ENCODE results near the gene HEATR5B. TPM values are rescaled to one million over a fixed set of nuclear protein-coding genes. Genes with fewer than 3 reads are reported as not detected.
"Not testable (repeated sequence)": the region's sequence is repeated elsewhere in the genome, so short reads cannot be mapped to it uniquely, and the experiment has no call there.

Gene HEATR5B
- total RNA-seq, 2 donors from 2014 or later: 21.5 to 22.7 TPM

DNA sequence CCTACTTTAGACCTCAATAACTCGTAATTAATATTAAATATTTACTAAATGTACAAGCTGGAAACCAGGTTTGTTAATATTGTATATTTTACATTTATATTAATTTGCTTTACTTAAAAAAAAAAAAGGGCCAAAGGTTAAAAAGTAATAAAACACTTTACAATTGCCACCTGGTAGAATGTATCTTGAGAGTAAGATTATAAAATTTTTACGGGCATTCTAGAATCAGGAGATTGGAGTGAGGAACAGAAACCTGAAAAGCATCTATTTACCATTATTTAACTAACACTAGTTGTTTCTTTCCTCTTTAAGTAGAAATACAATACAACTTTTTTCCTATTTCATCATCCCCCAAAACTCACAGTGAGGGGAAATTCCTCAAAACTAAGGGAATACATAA, 102.3 kb downstream of the HEATR5B start:
- no peak for DNase-seq
- no peak overlapping the region for H3K9ac ChIP-seq (ENCODE audit: extremely low read depth, low read length, poor library complexity, severe bottlenecking)
- Mint-ChIP-seq H3K4me3 (no peak overlapping the region), H3K27ac (no peak overlapping the region), H3K36me3 (ENCODE audit: low read depth) (peaks cover 29% of the 10 kb centered on the region), H3K27me3 (ENCODE audit: insufficient read depth) (no peaks in the 10 kb centered on the region), H3K9me3 (peaks cover 9% of the 10 kb centered on the region), H3K4me1 (no peaks in the 10 kb centered on the region)
- no peaks in the 10 kb centered on the region for H3K27me3 ChIP-seq (ENCODE audit: control insufficient read depth, insufficient read depth, low read length, poor library complexity, severe bottlenecking)
- peaks cover 14% of the 10 kb centered on the region for H3K36me3 ChIP-seq (ENCODE audit: control insufficient read depth, insufficient read depth, low read length)
- TF ChIP-seq, protein P1, sequence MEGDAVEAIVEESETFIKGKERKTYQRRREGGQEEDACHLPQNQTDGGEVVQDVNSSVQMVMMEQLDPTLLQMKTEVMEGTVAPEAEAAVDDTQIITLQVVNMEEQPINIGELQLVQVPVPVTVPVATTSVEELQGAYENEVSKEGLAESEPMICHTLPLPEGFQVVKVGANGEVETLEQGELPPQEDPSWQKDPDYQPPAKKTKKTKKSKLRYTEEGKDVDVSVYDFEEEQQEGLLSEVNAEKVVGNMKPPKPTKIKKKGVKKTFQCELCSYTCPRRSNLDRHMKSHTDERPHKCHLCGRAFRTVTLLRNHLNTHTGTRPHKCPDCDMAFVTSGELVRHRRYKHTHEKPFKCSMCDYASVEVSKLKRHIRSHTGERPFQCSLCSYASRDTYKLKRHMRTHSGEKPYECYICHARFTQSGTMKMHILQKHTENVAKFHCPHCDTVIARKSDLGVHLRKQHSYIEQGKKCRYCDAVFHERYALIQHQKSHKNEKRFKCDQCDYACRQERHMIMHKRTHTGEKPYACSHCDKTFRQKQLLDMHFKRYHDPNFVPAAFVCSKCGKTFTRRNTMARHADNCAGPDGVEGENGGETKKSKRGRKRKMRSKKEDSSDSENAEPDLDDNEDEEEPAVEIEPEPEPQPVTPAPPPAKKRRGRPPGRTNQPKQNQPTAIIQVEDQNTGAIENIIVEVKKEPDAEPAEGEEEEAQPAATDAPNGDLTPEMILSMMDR (conservative IDR thresholded peaks at IDR 0.05): no peak
- WGBS, 2 experiments (ENCODE audit: insufficient coverage in 1 of 2, insufficient read length in 1 of 2): 100% methylated on average over 1 of the region's 2 CpGs; no CpG with 5 or more reads in 1 of the 2 experiments
- H3K4me3 ChIP-seq (ENCODE audit: low read length): no peak overlapping the region
- H3K9me3 ChIP-seq (ENCODE audit: control insufficient read depth, low read length): no peaks in the 10 kb centered on the region
- no peaks in the 10 kb centered on the region for H3K4me1 ChIP-seq (ENCODE audit: control insufficient read depth, insufficient read depth, low read length)
- H3K27ac ChIP-seq (ENCODE audit: low read depth, low read length): no peak overlapping the region

DNA sequence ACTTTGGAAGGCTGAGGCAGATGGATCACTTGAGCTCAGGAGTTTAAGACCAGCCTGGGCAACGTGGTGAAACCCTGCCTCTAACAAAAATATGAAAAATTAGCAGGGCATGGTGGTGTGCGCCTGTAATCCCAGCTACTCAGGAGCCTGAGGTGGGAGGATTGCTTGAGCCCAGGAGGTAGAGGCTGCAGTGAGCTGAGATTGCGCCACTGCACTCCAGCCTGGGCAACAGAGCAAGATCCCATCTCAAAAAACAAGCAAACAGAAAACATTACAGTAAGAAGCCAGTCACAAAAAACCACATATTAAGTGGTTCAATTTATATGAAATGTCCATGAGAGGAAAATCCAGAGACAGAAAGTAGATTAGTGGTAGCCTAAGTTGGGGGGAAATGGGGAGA, 105.2 kb downstream of the HEATR5B start:
- H3K4me1 Mint-ChIP-seq; H3K27ac ChIP-seq (ENCODE audit: low read depth, low read length); H3K9me3 Mint-ChIP-seq; H3K9ac ChIP-seq (ENCODE audit: extremely low read depth, low read length, poor library complexity, severe bottlenecking); H3K27me3 ChIP-seq (ENCODE audit: control insufficient read depth, insufficient read depth, low read length, poor library complexity, severe bottlenecking); H3K9me3 ChIP-seq (ENCODE audit: control insufficient read depth, low read length); H3K4me3 Mint-ChIP-seq; DNase-seq; H3K4me3 ChIP-seq (ENCODE audit: low read length); H3K4me1 ChIP-seq (ENCODE audit: control insufficient read depth, insufficient read depth, low read length); H3K27me3 Mint-ChIP-seq (ENCODE audit: insufficient read depth); H3K27ac Mint-ChIP-seq: not testable (repeated sequence)
- H3K36me3 ChIP-seq (ENCODE audit: control insufficient read depth, insufficient read depth, low read length): peaks cover 14% of the 10 kb centered on the region
- WGBS, 2 experiments (ENCODE audit: insufficient coverage in 1 of 2, insufficient read length in 1 of 2): 86 to 93% methylated on average over 1 to 3 of the region's 3 CpGs
- H3K36me3 Mint-ChIP-seq (ENCODE audit: low read depth): peaks cover 26% of the 10 kb centered on the region

DNA sequence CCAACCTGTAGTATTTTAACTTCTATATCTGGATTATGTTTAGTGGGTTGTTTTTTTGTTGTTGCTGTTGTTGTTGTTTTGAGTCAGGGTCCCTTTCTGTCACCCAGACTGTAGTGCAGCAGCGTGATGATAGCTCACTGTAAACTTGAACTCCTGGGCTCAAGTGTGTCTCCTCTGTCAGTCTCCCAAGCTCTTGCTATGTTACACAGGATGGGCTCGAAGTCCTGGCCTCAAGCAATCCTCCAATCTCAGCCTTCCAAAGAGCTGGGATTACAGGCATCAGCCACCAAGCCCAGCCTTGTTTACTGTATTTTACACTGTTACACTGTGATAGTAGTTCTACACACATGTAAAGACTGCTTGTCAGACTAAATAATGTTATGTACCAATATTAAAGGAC, 108.1 kb downstream of the HEATR5B start:
- TF ChIP-seq, protein P1 (conservative IDR thresholded peaks at IDR 0.05): no peak
- H3K4me3 Mint-ChIP-seq: no peak overlapping the region
- peaks cover 4% of the 10 kb centered on the region for H3K4me1 Mint-ChIP-seq
- H3K9me3 Mint-ChIP-seq: peaks cover 9% of the 10 kb centered on the region
- H3K27me3 ChIP-seq (ENCODE audit: control insufficient read depth, insufficient read depth, low read length, poor library complexity, severe bottlenecking): no peaks in the 10 kb centered on the region
- H3K27ac ChIP-seq (ENCODE audit: low read depth, low read length): no peak overlapping the region
- peaks cover 10% of the 10 kb centered on the region for H3K36me3 ChIP-seq (ENCODE audit: control insufficient read depth, insufficient read depth, low read length)
- H3K36me3 Mint-ChIP-seq (ENCODE audit: low read depth): peaks cover 25% of the 10 kb centered on the region
- no peak overlapping the region for H3K4me3 ChIP-seq (ENCODE audit: low read length)
- no peaks in the 10 kb centered on the region for H3K4me1 ChIP-seq (ENCODE audit: control insufficient read depth, insufficient read depth, low read length)
- no peaks in the 10 kb centered on the region for H3K27me3 Mint-ChIP-seq (ENCODE audit: insufficient read depth)
- 85 to 88% methylated on average over 1 to 2 of the region's 2 CpGs for WGBS, 2 experiments (ENCODE audit: insufficient coverage in 1 of 2, insufficient read length in 1 of 2)
- no peaks in the 10 kb centered on the region for H3K9me3 ChIP-seq (ENCODE audit: control insufficient read depth, low read length)
- H3K9ac ChIP-seq (ENCODE audit: extremely low read depth, low read length, poor library complexity, severe bottlenecking): no peak overlapping the region
- no peak overlapping the region for H3K27ac Mint-ChIP-seq
- DNase-seq: no peak

DNA sequence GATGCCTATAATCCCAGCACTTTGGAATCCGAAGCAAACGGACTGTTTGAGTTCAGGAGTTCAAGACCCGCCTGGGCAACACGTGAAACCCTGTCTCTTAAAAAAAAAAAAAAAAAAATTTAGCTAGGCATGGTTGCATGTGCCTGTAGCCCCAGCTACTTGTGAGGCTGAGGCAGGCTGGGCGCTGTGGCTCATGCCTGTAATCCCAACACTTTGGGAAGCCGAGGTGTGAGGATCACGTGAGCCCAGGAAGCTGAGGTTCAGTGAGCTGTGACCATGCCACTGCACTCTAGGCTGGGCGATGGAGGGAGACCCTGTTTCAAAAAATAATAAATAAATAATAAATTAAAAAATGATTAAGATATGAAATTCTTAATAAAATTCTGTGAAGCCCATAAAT, 108.9 kb downstream of the HEATR5B start:
- Mint-ChIP-seq H3K27ac (no peak overlapping the region), H3K4me1 (peaks cover 4% of the 10 kb centered on the region), H3K4me3 (no peak overlapping the region), H3K27me3 (ENCODE audit: insufficient read depth) (no peaks in the 10 kb centered on the region), H3K36me3 (ENCODE audit: low read depth) (peaks cover 20% of the 10 kb centered on the region), H3K9me3 (peaks cover 9% of the 10 kb centered on the region)
- no peak overlapping the region for H3K9ac ChIP-seq (ENCODE audit: extremely low read depth, low read length, poor library complexity, severe bottlenecking)
- DNase-seq: no peak
- H3K4me1 ChIP-seq (ENCODE audit: control insufficient read depth, insufficient read depth, low read length): no peaks in the 10 kb centered on the region
- WGBS, 2 experiments (ENCODE audit: insufficient coverage in 1 of 2, insufficient read length in 1 of 2): 91 to 98% methylated on average over 5 to 7 of the region's 8 CpGs
- no peaks in the 10 kb centered on the region for H3K9me3 ChIP-seq (ENCODE audit: control insufficient read depth, low read length)
- H3K27me3 ChIP-seq (ENCODE audit: control insufficient read depth, insufficient read depth, low read length, poor library complexity, severe bottlenecking): no peaks in the 10 kb centered on the region
- peaks cover 4% of the 10 kb centered on the region for H3K36me3 ChIP-seq (ENCODE audit: control insufficient read depth, insufficient read depth, low read length)
- H3K4me3 ChIP-seq (ENCODE audit: low read length): no peak overlapping the region
- H3K27ac ChIP-seq (ENCODE audit: low read depth, low read length): no peak overlapping the region
- TF ChIP-seq, protein P1 (conservative IDR thresholded peaks at IDR 0.05): no peak

All from endodermal cell (in vitro differentiated cells).